Measurements from ENCODE around the gene PAM16.

DNA sequence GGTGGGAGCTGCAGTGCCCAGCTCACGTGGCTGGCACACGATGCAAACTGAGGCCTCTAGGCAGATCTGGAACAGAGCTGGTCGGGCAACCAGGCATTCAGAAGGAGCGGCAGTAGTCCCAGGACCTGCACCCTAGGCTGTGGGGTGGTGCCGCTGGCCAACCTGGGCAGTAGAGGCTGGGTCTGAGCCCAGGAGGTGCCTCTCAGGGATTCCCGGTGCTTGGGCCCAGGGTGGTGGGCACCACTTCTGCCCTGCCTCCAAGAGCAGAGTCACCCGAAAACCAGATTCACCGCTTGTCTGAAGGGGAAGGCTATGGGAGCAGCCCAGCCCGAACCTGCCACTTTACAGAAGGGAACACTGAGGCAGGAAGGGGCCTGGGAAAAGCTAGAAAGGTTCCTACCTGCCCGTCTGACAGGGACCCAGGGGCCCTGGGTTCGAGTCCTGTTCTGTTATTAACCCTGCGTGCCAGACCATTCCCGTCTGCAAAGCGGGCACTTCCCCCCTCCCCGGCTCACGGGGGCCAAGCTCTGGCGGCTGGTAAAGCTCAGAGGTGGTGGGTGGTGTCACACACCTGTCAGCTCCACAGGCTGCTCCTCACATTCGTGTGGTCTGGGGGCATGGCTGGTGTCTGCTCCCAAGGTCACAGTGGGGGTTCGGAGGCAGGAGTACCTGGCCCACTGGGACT, 18.4 kb downstream of the PAM16 start:
- TF ChIP-seq EZH2phosphoT487 (IDR thresholded peaks at IDR 0.05; ENCODE audit: insufficient read depth, low read depth) (no peak), EZH2 (IDR thresholded peaks at IDR 0.05; ENCODE audit: insufficient read depth, poor library complexity, severe bottlenecking) (no peak)

All from GM23248 (cell line).